ENCODE data around the gene FREM2.

The FREM2 gene

GRCh38 chr13:38759390-38759789 lies 72.5 kb downstream of the FREM2 start:
- no peak for DNase-seq (ENCODE audit: low read depth)

- no peak for DNase-seq (ENCODE audit: low read depth)
Observed at GRCh38 chr13:38763446-38764381, 76.8 kb downstream of the FREM2 start.

GRCh38 chr13:38766799-38767198 lies 79.9 kb downstream of the FREM2 start:
- DNase-seq (ENCODE audit: low read depth) = no peak

GRCh38 chr13:38767506-38768265 lies 80.8 kb downstream of the FREM2 start:
- no peak for DNase-seq (ENCODE audit: low read depth)

- no peak for DNase-seq (ENCODE audit: low read depth)
Observed at GRCh38 chr13:38769526-38769925, 82.6 kb downstream of the FREM2 start.

GRCh38 chr13:38775085-38775484 lies 88.2 kb downstream of the FREM2 start:
- DNase-seq (ENCODE audit: low read depth) = no peak

- DNase-seq (ENCODE audit: low read depth) = no peak
Observed at GRCh38 chr13:38777347-38778119, 90.7 kb downstream of the FREM2 start.

- no peak for DNase-seq (ENCODE audit: low read depth)
Observed at GRCh38 chr13:38781539-38781938, 94.7 kb downstream of the FREM2 start.

GRCh38 chr13:38784036-38784880 lies 97.4 kb downstream of the FREM2 start:
- no peak for DNase-seq (ENCODE audit: low read depth)

GRCh38 chr13:38785042-38785441 lies 98.2 kb downstream of the FREM2 start:
- no peak for DNase-seq (ENCODE audit: low read depth)

GRCh38 chr13:38785490-38785889 lies 98.6 kb downstream of the FREM2 start:
- DNase-seq (ENCODE audit: low read depth) = no peak

GRCh38 chr13:38787550-38787949 lies 100.7 kb downstream of the FREM2 start:
- DNase-seq (ENCODE audit: low read depth) = no peak

GRCh38 chr13:38796890-38797289 lies 110.0 kb downstream of the FREM2 start:
- no peak for DNase-seq (ENCODE audit: low read depth)

GRCh38 chr13:38803531-38803930 lies 116.7 kb downstream of the FREM2 start:
- no peak for DNase-seq (ENCODE audit: low read depth)

- no peak for DNase-seq (ENCODE audit: low read depth)
Observed at GRCh38 chr13:38804061-38804460, 117.2 kb downstream of the FREM2 start.

GRCh38 chr13:38804536-38804935 lies 117.7 kb downstream of the FREM2 start:
- DNase-seq (ENCODE audit: low read depth) = no peak

GRCh38 chr13:38814331-38814730 lies 127.5 kb downstream of the FREM2 start:
- no peak for DNase-seq (ENCODE audit: low read depth)

GRCh38 chr13:38819053-38819452 lies 132.2 kb downstream of the FREM2 start:
- DNase-seq (ENCODE audit: low read depth) = no peak

GRCh38 chr13:38819596-38819995 lies 132.7 kb downstream of the FREM2 start:
- no peak for DNase-seq (ENCODE audit: low read depth)

GRCh38 chr13:38821770-38822551 lies 135.1 kb downstream of the FREM2 start:
- no peak for DNase-seq (ENCODE audit: low read depth)

- no peak for DNase-seq (ENCODE audit: low read depth)
Observed at GRCh38 chr13:38824342-38824741, 137.5 kb downstream of the FREM2 start.

All from fibroblast of gingiva (primary cell).